Measurements from ENCODE around the gene SPN.
"Not testable (repeated sequence)": the region's sequence is repeated elsewhere in the genome, so short reads cannot be mapped to it uniquely, and the experiment has no call there.

SPN gene

DNA sequence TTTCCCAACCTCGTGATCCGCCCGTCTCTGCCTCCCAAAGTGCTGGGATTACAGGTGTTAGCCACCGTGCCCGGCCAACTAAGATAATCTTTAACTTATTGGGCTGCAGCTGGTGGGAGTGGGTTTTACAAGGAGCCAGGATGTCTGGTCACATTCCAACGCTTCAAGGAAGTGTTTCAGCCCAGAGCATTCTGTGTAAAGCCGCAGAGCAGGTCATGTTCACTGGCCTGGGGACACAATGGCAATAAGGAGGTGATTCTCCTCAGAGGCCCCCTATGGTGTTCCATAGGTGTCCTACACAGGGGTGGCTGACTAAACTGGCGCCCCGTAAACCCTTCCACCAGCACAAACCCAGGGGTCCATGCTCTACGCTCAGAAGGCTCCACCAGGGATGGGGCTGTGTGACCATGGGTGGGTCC lies 17.1 kb downstream of the SPN start:
- FAIRE-seq, result no peak
- no peak for DNase-seq (ENCODE audit: insufficient read length, low spot score)
- TF ChIP-seq, protein P1, sequence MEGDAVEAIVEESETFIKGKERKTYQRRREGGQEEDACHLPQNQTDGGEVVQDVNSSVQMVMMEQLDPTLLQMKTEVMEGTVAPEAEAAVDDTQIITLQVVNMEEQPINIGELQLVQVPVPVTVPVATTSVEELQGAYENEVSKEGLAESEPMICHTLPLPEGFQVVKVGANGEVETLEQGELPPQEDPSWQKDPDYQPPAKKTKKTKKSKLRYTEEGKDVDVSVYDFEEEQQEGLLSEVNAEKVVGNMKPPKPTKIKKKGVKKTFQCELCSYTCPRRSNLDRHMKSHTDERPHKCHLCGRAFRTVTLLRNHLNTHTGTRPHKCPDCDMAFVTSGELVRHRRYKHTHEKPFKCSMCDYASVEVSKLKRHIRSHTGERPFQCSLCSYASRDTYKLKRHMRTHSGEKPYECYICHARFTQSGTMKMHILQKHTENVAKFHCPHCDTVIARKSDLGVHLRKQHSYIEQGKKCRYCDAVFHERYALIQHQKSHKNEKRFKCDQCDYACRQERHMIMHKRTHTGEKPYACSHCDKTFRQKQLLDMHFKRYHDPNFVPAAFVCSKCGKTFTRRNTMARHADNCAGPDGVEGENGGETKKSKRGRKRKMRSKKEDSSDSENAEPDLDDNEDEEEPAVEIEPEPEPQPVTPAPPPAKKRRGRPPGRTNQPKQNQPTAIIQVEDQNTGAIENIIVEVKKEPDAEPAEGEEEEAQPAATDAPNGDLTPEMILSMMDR (IDR thresholded peaks at IDR 0.05; ENCODE audit: insufficient read depth, missing control alignments), result no peak

DNA sequence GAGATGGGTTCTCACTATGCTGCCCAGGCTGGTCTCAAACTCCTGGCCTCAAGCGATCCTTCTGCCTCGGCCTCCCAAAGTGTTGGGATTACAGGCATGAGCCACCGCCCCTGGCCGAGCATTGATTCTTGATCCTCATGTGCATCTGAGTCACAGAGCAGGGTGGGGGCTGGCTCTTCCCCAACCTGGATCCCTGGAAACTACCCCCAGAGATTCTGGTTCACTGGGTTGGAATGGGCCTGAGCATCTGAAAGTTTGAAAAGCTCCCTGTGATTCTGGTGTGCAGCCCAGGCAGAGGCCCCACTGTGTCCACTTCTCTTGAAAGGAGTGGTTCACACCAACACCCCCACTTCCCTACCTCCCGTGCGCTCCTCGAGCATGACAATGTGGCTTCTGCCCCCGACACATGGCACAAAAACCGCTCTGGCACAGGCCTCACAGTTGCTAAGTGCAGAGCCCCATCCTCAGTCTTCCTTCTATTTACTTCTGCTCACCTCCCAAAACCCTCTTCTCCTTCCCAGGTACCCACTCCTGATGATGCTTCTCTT lies 20.6 kb downstream of the SPN start:
- FAIRE-seq, result no peak
- TF ChIP-seq, protein P1 (IDR thresholded peaks at IDR 0.05; ENCODE audit: insufficient read depth, missing control alignments), result no peak
- no peak for DNase-seq (ENCODE audit: insufficient read length, low spot score)

DNA sequence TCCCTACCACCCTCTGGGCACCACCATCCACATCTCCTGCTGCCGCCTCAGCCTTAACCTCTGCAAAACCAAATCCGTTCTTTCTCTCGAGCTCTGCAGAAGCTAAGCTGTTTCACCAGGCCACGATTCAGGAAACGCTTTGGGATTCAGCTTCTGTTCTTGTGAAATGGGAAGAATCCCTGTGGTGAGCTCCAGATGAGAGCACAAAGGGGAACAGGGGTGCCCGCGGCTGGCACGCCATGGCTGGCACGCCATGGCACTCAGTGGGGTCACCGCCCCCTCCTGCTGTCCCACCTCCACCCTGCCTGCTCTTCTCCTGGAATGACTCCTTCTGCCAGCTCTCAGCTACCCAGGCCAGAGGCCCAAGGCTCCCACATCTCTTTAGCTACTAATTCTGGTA lies 21.6 kb downstream of the SPN start:
- TF ChIP-seq, protein P1 (IDR thresholded peaks at IDR 0.05; ENCODE audit: insufficient read depth, missing control alignments), result no peak
- DNase-seq (ENCODE audit: insufficient read length, low spot score), result no peak
- no peak for FAIRE-seq

- TF ChIP-seq, protein P1 (IDR thresholded peaks at IDR 0.05; ENCODE audit: insufficient read depth, missing control alignments), result no peak
- no peak for DNase-seq (ENCODE audit: insufficient read length, low spot score)
- no peak for FAIRE-seq
Observed at GRCh38 chr16:29686740-29687332, 23.8 kb downstream of the SPN start.

- TF ChIP-seq, protein P1 (IDR thresholded peaks at IDR 0.05; ENCODE audit: insufficient read depth, missing control alignments), result no peak
- DNase-seq (ENCODE audit: insufficient read length, low spot score) (no peak), FAIRE-seq (no peak)
Observed at GRCh38 chr16:29687755-29688154, 24.7 kb downstream of the SPN start.

DNA sequence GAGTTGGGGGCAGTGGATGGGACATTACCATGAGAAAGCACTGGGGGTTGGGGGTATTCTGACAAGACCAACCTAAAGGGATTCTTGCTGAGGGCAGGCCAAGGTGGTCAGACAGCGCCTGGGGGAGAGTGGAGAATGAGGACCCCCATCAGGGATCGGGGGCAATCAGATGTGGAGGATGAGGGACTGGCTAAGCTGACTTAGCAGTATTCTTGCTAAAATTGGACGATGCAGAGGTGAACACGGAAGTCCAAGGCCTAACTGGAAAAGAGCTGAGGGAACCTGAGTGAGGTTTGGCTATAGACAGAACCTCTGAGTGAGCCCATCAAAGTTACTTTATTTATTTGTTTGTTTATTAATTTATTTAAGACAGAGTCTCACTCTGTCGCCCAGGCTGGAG lies 25.1 kb downstream of the SPN start:
- no peak for DNase-seq (ENCODE audit: insufficient read length, low spot score)
- TF ChIP-seq, protein P1 (IDR thresholded peaks at IDR 0.05; ENCODE audit: insufficient read depth, missing control alignments), result no peak
- no peak for FAIRE-seq

DNA sequence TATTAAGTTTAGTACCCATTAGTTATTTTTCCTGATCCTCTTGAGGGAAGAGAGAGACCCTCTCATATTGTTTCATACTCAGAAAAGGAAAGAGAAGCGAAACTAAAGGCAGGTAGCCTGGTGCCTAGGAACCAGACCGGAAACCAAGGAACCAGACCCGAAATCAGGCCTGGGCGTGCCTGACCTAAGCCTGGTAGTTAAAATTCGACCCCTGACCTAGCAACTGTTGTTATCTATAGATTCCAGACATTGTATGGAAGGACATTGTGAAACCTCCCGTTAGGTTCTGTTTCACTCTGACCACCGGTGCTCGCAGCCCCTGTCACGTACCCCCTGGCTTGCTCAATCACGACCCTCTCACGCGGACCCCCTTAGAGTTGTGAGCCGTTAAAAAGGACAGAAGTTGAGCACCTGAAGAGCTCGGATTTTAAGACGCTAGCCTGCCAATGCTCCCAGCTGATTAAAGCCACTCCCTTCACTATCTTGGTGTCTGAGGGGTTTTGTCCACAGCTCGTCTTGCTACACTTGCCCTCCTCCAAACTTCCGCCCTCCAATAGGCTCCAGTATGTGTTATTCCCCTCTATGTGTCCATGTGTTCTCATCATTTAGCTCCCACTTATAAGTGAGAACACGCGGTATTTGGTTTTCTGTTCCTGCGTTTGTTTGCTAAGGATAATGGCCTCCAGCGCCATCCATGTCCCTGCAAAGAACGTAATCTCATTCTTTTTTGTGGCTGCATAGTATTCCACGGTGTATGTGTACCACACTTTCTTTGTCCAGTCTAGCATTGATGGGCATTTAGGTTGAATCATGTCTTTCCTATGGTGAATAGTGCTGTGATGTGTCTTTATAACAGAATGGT lies 26.7 kb downstream of the SPN start:
- FAIRE-seq; DNase-seq (ENCODE audit: insufficient read length, low spot score): not testable (repeated sequence)

DNA sequence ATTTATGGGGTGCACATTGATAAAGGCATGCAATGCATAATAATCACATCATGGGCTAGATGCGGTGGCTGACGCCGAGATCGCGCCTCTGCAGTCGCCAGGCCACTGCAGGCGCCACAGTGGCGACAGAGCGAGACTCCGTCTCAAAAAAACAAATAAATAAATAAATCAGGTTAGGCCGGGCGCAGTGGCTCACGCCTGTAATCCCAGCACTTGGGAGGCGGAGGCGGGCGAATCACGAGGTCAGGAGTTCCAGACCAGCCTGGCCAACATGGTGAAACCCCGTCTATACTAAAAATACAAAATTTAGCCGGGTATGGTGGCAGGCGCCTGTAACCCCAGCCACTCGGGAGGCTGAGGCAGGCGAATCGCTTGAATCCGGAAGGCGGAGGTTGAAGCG lies 29.6 kb downstream of the SPN start:
- not testable (repeated sequence) for FAIRE-seq

More for the DNA sequence above, 29.6 kb downstream of the SPN start:
- not testable (repeated sequence) for DNase-seq (ENCODE audit: insufficient read length, low spot score)
